GM23248 (cell line): ENCODE data around the gene RRBP1. TPM values are rescaled to one million over a fixed set of nuclear protein-coding genes. Genes with fewer than 3 reads are reported as not detected.

Experiments used
- DNase-seq: peaks from one replicate; pipeline ENCODE4 v3.0.0-alpha.2; 2015
- H2AFZ ChIP-seq: fragments of 200-600 bp; sonication (generic); 2 replicates; pipeline ENCODE4 v1.6.1; 2016; ENCODE audit warnings: antibody characterized with exemption
- H3F3A ChIP-seq: fragments of 200-600 bp; sonication (generic); 2 replicates; pipeline ENCODE4 v1.6.1; 2016; ENCODE audit warnings: mild to moderate bottlenecking, antibody characterized with exemption, mixed run types; ENCODE audit not compliant: insufficient read depth
- H3K27ac ChIP-seq: fragments of 200-600 bp; sonication (generic); 2 replicates; pipeline ENCODE4 v1.5.1; 2016; ENCODE audit warnings: mild to moderate bottlenecking
- H3K27me3 ChIP-seq: fragments of 200-600 bp; sonication (generic); replicated peaks from 2 replicates; pipeline ENCODE4 v1.6.1; 2016; ENCODE audit warnings: mild to moderate bottlenecking; ENCODE audit not compliant: insufficient read depth
- H3K36me3 ChIP-seq: fragments of 200-600 bp; sonication (generic); 2 replicates; pipeline ENCODE4 v1.6.1; 2016; ENCODE audit warnings: low read depth, mild to moderate bottlenecking
- H3K4me1 ChIP-seq: fragments of 200-600 bp; sonication (generic); 2 replicates; pipeline ENCODE4 v1.6.1; 2016; ENCODE audit warnings: mild to moderate bottlenecking; ENCODE audit not compliant: insufficient read depth
- H3K4me2 ChIP-seq: fragments of 200-600 bp; sonication (generic); one replicate; pipeline ENCODE4 v1.6.1; 2016; ENCODE audit warnings: mild to moderate bottlenecking; ENCODE audit not compliant: unreplicated experiment
- H3K4me3 ChIP-seq: fragments of 200-600 bp; sonication (generic); 2 replicates; pipeline ENCODE4 v1.5.1; 2016; ENCODE audit warnings: mild to moderate bottlenecking
- H3K79me2 ChIP-seq: fragments of 200-600 bp; sonication (generic); 2 replicates; pipeline ENCODE4 v1.6.1; 2016; ENCODE audit warnings: mild to moderate bottlenecking; ENCODE audit not compliant: insufficient read depth
- H3K9ac ChIP-seq: fragments of 200-600 bp; sonication (generic); 2 replicates; pipeline ENCODE4 v1.6.1; 2016; ENCODE audit warnings: mild to moderate bottlenecking
- H3K9me2 ChIP-seq: fragments of 200-600 bp; sonication (generic); 2 replicates; pipeline ENCODE4 v1.6.1; 2016; ENCODE audit warnings: mixed run types, mild to moderate bottlenecking, moderate library complexity; ENCODE audit not compliant: insufficient read depth
- H3K9me3 ChIP-seq: fragments of 200-600 bp; sonication (generic); one replicate; pipeline ENCODE4 v1.6.1; 2017; ENCODE audit warnings: low read depth
- H4K20me1 ChIP-seq: fragments of 200-600 bp; sonication (generic); 2 replicates; pipeline ENCODE4 v1.6.0; 2016; ENCODE audit not compliant: insufficient read depth
- EZH2 ChIP-seq: fragments of 200-600 bp; sonication (generic); IDR thresholded peaks from 2 replicates; pipeline ENCODE4 v1.6.1; 2018; ENCODE audit warnings: antibody characterized with exemption, mild to moderate bottlenecking; ENCODE audit not compliant: insufficient read depth, poor library complexity, severe bottlenecking
- EZH2phosphoT487 ChIP-seq: fragments of 200-600 bp; sonication (generic); IDR thresholded peaks from 2 replicates; pipeline ENCODE4 v1.6.1; 2018; ENCODE audit warnings: antibody characterized with exemption, moderate library complexity, mild to moderate bottlenecking, low read depth; ENCODE audit not compliant: insufficient read depth
- WGBS, 2 experiments: methylation state at CpG; one replicate each; pipeline ENCODE4 v1.1.6; 2015 to 2017; ENCODE audit warnings: low lambda C conversion rate in 2 of 2, low coverage in 1 of 2; ENCODE audit errors: missing lambda C conversion rate in 2 of 2; 5-methylcytosine and 5-hydroxymethylcytosine counted together
- in situ Hi-C: fragments of 300-500 bp; cut with MboI; formaldehyde crosslinking; loops from 2 replicates; pipeline ENCODE4 v1.15.0; 2020
- polyA plus RNA-seq: library from polyadenylated mRNA; unstranded; fragments of >200 nt; fragmentation: Nextera tagmentation; extraction: Ambion mirVana; gene quantifications from 2 replicates; pipeline ENCODE4 v1.2.1, GENCODE V29; 2016
- total RNA-seq: library from RNA; depleted of rRNA; stranded (reverse); fragments of >200 nt; shearing (Covaris generic); gene quantifications from 2 replicates; pipeline ENCODE4 v1.2.3, GENCODE V29; 2014

RRBP1 gene
- total and polyA plus RNA-seq, 2 experiments from 2014 or later, result 127 to 182 TPM

GRCh38 chr20:17700637-17701036 lies 18.6 kb upstream of the RRBP1 start:
- Histone ChIP-seq H3K27me3 (no peaks in the 10 kb centered on the region; the same call in 1 of the 2 replicates), H2AFZ (no peak overlapping the region), H3K9ac (no peak overlapping the region), H3K27ac (no peak overlapping the region), H4K20me1 (no peaks in the 10 kb centered on the region), H3F3A (no peaks in the 10 kb centered on the region), H3K9me2 (no peaks in the 10 kb centered on the region), H3K36me3 (no peaks in the 10 kb centered on the region), H3K79me2 (no peaks in the 10 kb centered on the region), H3K4me3 (no peak overlapping the region), H3K4me1 (no peaks in the 10 kb centered on the region), H3K4me2 (no peak overlapping the region), H3K9me3 (no peaks in the 10 kb centered on the region)
- 56 to 63% methylated on average over 7 of the region's 7 CpGs for whole genome bisulfite sequencing, 2 experiments
- no peak for TF ChIP-seq EZH2phosphoT487
- DNase-seq, result no peak
- in situ Hi-C loops, result no loop called here

GRCh38 chr20:17699931-17700351 lies 17.9 kb upstream of the RRBP1 start, which contains the start of gene BANF2:
BANF2 (plus strand) TSS chr20:17699966; CDS start chr20:17725026, 25,060 bp downstream.
- Histone ChIP-seq H3K36me3 (no peaks in the 10 kb centered on the region), H3K4me1 (no peaks in the 10 kb centered on the region), H3F3A (no peaks in the 10 kb centered on the region), H3K27me3 (no peaks in the 10 kb centered on the region; the same call in 1 of the 2 replicates), H3K27ac (no peak within 1 kb of the TSS), H3K9me3 (no peaks in the 10 kb centered on the region), H3K9ac (no peak within 1 kb of the TSS), H3K4me3 (no peak within 1 kb of the TSS), H4K20me1 (no peaks in the 10 kb centered on the region), H2AFZ (no peak within 1 kb of the TSS), H3K4me2 (no peak within 1 kb of the TSS), H3K79me2 (no peaks in the 10 kb centered on the region), H3K9me2 (no peaks in the 10 kb centered on the region)
- no peak for DNase-seq
- 70 to 76% methylated on average over 3 of the region's 3 CpGs for WGBS, 2 experiments
- in situ Hi-C loops, result no loop called here
- TF ChIP-seq EZH2, result no peak
- no peak for TF ChIP-seq EZH2phosphoT487

- no peaks in the 10 kb centered on the region for H3K79me2 ChIP-seq
- 42 to 43% methylated on average over 5 of the region's 5 CpGs for WGBS, 2 experiments
- no peaks in the 10 kb centered on the region for H3K4me1 ChIP-seq
- TF ChIP-seq EZH2 (no peak), EZH2phosphoT487 (no peak)
- no peaks in the 10 kb centered on the region for H3K9me3 ChIP-seq
- no peaks in the 10 kb centered on the region for H4K20me1 ChIP-seq
- H3K9ac ChIP-seq, result no peak overlapping the region
- H3K36me3 ChIP-seq, result no peaks in the 10 kb centered on the region
- no peaks in the 10 kb centered on the region for H3F3A ChIP-seq
- in situ Hi-C loops, result no loop called here
- no peaks in the 10 kb centered on the region for H3K9me2 ChIP-seq
- peaks cover 10% of the 10 kb centered on the region; the same call in 1 of the 2 replicates for H3K27me3 ChIP-seq
- H3K27ac ChIP-seq, result no peak overlapping the region
- no peak overlapping the region for H3K4me2 ChIP-seq
- no peak overlapping the region for H2AFZ ChIP-seq
- no peak for DNase-seq
- H3K4me3 ChIP-seq, result no peak overlapping the region
Observed at GRCh38 chr20:17698384-17698783, 16.3 kb upstream of the RRBP1 start.

- H3K36me3 ChIP-seq, result no peaks in the 10 kb centered on the region
- 78 to 84% methylated on average over 1 of the region's 1 CpG for WGBS, 2 experiments
- TF ChIP-seq EZH2 (no peak), EZH2phosphoT487 (no peak)
- H3K4me1 ChIP-seq, result no peaks in the 10 kb centered on the region
- H3K27ac ChIP-seq, result no peak overlapping the region
- H4K20me1 ChIP-seq, result no peaks in the 10 kb centered on the region
- no peak overlapping the region for H2AFZ ChIP-seq
- H3K9me3 ChIP-seq, result no peaks in the 10 kb centered on the region
- H3K4me2 ChIP-seq, result no peak overlapping the region
- no peaks in the 10 kb centered on the region for H3K9me2 ChIP-seq
- peaks cover 14% of the 10 kb centered on the region; the same call in 1 of the 2 replicates for H3K27me3 ChIP-seq
- no peak overlapping the region for H3K4me3 ChIP-seq
- in situ Hi-C loops, result no loop called here
- H3F3A ChIP-seq, result no peaks in the 10 kb centered on the region
- no peak for DNase-seq
- H3K79me2 ChIP-seq, result no peaks in the 10 kb centered on the region
- H3K9ac ChIP-seq, result no peak overlapping the region
Observed at GRCh38 chr20:17697171-17697570, 15.1 kb upstream of the RRBP1 start.

- H3K27me3 ChIP-seq, result peaks cover 17% of the 10 kb centered on the region; the same call in 1 of the 2 replicates
Observed at GRCh38 chr20:17696287-17696686, 14.2 kb upstream of the RRBP1 start.

More at GRCh38 chr20:17696287-17696686, 14.2 kb upstream of the RRBP1 start:
- in situ Hi-C loops, result no loop called here
- Histone ChIP-seq H3K9me3 (no peaks in the 10 kb centered on the region), H4K20me1 (no peaks in the 10 kb centered on the region), H2AFZ (no peak overlapping the region), H3K9ac (no peak overlapping the region), H3K4me3 (no peak overlapping the region), H3K4me1 (no peaks in the 10 kb centered on the region), H3F3A (no peaks in the 10 kb centered on the region), H3K36me3 (no peaks in the 10 kb centered on the region), H3K79me2 (no peaks in the 10 kb centered on the region), H3K4me2 (no peak overlapping the region), H3K9me2 (no peaks in the 10 kb centered on the region), H3K27ac (no peak overlapping the region)
- WGBS, 2 experiments, result 29 to 33% methylated on average over 1 of the region's 1 CpG
- TF ChIP-seq EZH2phosphoT487 (no peak), EZH2 (no peak)
- no peak for DNase-seq
